ENCODE measurements around the gene MRGPRE.

The MRGPRE gene

GRCh38 chr11:3213659-3214419, 18.4 kb downstream of the MRGPRE start:
- no peak for DNase-seq (ENCODE audit: low read depth)

GRCh38 chr11:3208272-3208671, 23.9 kb downstream of the MRGPRE start:
- no peak for DNase-seq (ENCODE audit: low read depth)

DNA sequence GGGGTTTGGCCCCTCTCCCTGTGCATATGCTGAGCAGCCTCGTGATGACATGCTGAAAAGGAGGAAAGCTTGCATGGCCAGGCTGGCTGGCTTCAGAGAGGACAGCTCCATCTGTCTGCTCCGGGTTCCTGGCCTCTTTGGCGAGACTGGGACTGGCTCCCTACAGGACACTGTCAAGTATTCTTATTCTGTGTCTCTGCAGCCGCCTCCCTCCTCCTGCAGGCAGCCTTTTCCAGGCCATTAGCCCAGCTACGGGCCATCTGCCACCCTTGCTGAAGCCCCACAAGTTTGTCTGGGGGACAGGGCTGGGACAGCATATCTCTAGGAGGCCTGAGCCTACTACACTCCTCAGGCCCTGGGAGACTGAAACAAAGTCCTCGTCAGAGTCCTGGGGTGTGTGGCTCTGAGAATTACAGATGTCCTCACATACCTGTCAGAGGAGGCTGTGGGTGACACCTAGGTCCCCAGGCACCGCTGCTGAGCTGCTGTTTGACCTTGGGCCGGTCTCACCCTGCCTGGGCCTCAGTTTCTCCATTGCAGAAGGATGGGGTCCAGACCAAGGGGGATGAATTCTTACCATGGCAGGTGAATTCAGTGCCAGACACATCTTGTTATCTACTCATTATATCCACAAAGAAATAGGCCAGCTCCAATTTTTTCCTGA, 24.6 kb downstream of the MRGPRE start:
- DNase-seq (ENCODE audit: low read depth): no peak

DNA sequence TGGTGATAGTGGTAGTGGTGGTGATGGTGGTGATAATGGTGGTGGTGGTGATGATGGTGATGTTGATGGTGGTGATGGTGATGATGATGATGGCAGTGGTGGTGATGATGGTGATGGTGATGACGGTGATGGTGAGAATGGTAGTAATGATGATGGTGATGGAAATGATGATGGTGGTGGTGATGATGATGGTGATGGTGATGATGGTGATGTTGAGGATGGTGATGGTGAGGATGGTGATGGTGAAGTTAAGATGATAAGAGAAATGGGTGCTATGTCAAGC, 25.4 kb downstream of the MRGPRE start:
- no peak for DNase-seq (ENCODE audit: low read depth)

DNA sequence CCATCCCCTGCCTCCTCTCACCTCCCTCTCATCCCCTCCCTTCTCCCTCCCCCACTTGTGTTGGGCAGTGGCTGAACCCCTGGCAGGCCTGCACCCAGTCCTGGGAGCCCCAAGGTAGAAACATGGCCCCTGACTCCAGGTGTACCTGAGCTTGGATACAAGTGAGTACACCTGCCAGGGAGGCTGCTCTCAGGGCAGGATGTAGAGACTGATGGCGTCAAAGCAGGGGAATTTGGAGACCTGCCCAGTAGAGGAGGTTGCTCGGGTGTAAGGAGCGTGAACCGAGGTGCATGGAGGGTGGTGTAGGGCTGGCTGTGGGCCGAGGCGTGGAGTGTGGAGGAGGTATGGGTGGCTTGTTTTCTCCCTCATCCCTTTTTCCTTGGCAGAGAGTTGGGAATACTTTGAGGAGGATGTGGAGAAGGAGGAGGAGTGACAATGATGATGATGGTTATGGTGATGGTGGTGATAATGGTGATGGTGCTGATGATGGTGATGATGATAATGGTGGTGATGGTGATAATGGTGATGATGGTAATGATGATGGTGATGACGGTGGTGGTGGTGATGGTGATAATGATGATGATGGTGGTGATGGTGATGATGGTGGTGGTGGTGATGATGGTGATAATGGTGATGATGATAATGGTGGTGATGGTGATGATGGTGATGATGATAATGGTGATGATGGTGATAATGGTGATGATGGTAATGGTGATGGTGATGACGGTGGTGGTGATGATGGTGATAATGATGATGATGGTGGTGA, 25.9 kb downstream of the MRGPRE start:
- no peak for DNase-seq (ENCODE audit: low read depth)

DNA sequence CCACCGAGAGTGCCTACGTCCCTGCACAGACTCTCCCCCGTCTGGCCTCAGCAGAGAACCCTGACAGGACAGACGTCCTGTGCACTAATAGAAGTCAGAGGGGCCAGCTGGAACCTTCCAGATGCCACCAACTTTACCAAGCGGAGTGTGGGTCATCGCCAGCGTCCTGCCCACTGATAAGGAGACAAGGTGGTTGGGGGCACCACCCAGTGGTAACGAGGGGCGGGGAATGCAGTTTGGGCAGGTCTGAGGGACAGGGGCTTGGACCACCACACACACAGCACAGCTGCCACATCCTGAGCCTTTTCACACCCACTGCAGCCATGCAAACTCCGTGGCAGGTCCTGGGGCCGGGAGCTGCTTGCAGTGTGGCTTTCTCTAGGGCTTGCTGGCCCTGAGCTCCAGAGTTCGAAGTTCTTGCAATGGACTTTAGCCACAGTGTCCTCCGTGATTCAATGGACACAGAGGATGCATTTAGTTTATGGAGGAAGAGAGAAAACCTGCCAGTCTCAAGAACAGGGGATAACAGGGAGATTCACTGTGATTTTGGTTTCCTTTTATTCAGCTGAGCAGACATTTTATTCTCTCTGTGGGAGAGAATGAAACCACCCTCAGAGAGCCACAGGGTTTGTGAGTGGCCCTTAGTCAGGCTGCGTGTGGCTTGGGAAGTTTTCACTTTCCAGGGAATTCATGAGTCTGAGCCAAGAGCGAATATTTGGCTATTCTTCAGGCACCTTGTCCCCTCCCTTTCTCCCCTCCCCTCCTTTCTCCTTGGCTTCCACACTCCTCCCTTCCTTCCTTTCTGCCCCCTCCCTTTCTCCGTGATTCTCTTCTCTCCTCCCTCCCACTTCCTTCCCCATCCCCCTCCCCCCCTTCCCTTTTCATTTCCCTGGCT, 26.7 kb downstream of the MRGPRE start:
- DNase-seq (ENCODE audit: low read depth): no peak

DNA sequence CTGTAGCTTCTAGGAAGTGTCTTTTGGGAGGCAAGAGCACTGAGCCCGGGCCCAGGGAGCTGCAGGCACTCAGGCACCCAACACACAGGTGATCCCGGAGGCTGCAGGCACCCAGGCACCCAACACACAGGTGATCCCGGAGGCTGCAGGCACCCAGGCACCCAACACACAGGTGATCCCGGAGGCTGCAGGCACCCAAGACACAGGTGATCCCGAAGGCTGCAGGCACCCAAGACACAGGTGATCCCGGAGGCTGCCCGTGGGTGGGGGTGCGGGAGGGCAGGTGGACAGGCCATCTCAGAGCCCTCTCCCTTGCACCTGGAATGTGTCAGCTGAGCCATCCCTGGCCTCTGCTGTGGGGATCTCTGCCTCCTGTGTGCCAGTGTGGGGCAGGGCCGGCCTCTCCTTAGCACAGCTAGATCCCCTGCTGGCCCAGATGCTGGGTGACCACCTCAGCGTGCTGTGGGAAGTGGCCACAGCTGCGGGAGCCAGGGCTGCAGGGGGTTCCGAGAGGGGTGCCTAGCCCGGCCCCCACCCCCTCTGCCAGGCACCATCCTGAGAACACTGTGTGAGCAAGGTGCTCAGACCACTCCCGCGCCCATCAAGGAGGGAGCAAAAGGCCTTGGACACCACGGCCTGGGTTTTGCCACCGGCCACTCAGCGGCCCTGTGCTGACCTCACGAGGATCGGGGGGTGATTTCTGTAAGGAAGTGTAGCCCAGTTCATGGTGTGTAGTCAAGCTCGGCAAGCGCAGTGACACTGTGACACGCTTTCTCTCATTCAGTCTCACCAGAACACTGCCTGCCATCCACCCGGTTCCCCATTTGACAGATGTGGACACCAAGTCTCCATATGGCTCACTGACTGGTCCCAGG, 27.8 kb downstream of the MRGPRE start:
- no peak for DNase-seq (ENCODE audit: low read depth)

DNA sequence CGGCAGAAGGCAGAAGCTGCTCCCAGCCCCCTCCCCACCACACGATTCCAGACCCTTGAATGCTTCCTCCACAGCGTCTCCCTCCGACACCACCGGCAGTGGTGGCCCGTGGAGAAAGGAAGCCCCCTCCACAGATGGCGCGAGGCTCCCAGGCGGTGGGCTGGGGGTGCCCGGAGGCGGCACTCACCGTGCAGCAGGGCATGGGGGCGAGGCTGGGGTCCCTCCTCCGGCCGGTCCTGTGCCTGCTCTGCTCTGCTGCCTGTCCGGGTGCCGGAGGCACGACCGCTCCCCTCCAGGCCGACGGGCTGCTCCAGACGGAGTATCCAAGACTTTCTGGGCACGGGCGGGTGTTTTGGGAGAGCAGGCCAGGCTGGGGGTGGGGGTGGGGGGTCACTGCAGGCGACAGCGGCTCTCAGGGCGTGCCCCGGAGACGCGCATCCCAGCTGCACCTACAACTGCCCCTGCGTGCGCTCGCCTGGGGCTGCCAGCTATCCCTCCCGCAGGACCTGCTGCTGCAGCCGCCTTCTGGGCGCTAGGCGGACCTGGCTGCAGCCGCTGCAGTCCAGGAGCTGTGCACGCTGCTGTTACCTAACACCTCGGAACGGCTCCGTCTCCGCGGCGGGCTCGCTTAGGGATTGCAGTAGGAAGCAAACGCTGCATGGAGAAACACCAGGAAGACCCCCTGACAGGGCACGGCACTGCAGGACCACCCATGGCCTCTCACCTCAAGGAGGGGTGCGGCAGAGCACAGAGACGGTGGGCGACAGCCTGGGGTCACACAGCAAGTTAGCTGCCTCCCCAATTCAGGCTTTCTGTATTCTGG, 28.8 kb downstream of the MRGPRE start:
- DNase-seq (ENCODE audit: low read depth): no peak

DNA sequence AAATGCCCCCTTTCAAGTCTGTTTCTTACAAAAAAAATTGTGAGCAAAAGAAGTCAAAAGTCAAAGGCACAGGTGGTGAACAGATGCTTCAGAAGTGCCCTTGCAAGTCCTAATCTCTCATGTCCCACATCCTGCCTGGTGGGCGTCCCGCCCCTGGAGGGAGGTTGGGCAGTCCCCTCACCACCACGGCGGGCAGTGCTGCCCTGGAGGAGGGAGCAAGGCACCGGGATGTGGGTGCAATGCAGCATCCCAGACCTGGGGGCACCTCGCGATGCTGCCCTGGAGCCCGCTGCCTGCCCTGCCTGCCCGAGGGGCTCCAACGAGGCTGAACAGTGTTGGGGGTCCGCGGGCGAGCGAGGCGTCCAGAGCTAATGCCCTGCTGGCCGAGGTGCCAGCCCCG, 29.5 kb downstream of the MRGPRE start:
- DNase-seq (ENCODE audit: low read depth): no peak

DNA sequence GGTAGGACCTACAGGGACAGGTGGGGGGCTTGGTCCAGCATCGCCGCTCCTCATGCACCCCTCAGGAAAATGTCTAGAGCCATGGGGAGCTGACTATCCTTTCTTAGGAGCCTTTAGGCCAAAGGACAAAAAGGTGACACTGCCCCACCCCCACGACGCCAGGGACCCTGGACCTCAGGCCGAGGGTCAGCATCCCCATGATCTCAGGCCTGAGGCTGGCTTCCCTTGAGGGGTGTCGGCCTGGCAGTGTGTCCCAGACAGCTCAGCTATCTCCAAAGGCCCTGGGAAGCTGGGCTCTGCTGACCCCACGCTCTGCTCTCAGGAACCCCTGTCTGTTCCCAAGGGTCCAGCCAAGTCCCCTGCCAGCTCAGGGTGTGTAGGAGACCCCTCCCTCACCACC, 29.9 kb downstream of the MRGPRE start:
- DNase-seq (ENCODE audit: low read depth): no peak

- DNase-seq (ENCODE audit: low read depth): no peak
Observed at GRCh38 chr11:3201677-3202181, 30.5 kb downstream of the MRGPRE start.

GRCh38 chr11:3201112-3201581, 31.1 kb downstream of the MRGPRE start:
- DNase-seq (ENCODE audit: low read depth): no peak

DNA sequence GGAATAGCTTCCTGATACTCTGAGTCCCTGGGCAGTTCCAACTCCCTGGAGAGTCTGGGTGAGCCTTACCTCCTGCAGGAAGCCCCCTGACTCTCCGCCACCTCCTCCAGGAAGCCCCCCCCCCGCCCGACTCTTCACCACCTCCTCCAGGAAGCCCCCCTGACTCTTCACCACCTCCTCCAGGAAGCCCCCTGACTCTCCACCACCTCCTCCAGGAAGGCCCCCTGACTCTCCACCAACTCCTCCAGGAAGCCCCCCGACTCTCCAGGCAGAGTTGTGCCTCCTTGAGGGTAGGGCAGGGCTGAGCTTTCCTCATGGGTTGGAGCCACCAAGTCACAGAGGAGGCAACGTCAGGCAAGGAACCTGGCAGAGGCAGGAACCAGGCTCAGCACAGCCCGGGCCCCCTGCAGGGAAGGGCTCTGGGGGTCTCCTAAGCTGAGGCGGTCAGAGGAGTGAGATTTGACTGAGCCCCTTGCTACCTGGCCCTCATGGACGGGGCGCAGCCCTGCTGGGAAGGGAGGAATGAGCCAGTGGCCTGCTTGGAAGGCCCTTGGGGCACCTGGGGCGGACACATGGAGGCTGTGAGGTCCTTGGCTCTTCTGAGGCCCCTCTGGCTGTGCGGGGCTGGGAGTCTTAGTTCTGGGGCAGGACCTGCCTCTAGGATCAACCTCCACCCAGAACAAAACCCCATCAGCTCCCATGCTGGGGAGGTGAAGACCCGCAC, 31.7 kb downstream of the MRGPRE start:
- DNase-seq (ENCODE audit: low read depth): no peak

- DNase-seq (ENCODE audit: low read depth): no peak
Observed at GRCh38 chr11:3199537-3200295, 32.5 kb downstream of the MRGPRE start.

GRCh38 chr11:3198815-3199214, 33.4 kb downstream of the MRGPRE start:
- DNase-seq (ENCODE audit: low read depth): no peak

GRCh38 chr11:3197878-3198528, 34.2 kb downstream of the MRGPRE start:
- DNase-seq (ENCODE audit: low read depth): no peak

- DNase-seq (ENCODE audit: low read depth): no peak
Observed at GRCh38 chr11:3197044-3197695, 35.0 kb downstream of the MRGPRE start.

All from stimulated activated CD4-positive, alpha-beta T cell treated with anti-CD3 and anti-CD28 coated beads, Interleukin-2, amount 100 ng/mL, for 4 hours (primary cell).